Keratinocyte (primary cell): ENCODE measurements around the gene WASF1.

Experiments used
- EZH2 ChIP-seq: IDR thresholded peaks from one replicate; pipeline ENCODE4 v1.6.1; 2012; ENCODE audit warnings: inconsistent platforms, mild to moderate bottlenecking, low read length, moderate library complexity
- TF ChIP-seq, protein P1 (sequence below), 3 experiments: IDR thresholded peaks in 1 of 3; conservative IDR thresholded peaks in 1 of 3; optimal IDR thresholded peaks in 1 of 3; 2 replicates in 2 of 3; 3 replicates in 1 of 3; pipeline versions ENCODE3 to v1.5.1; 2011; ENCODE audit warnings: low read length in 3 of 3, mild to moderate bottlenecking in 3 of 3, moderate library complexity in 2 of 3, control low read depth in 1 of 3, inconsistent platforms in 1 of 3; ENCODE audit not compliant: insufficient read depth in 2 of 3; ENCODE audit errors: extremely low read depth in 1 of 3

DNA sequence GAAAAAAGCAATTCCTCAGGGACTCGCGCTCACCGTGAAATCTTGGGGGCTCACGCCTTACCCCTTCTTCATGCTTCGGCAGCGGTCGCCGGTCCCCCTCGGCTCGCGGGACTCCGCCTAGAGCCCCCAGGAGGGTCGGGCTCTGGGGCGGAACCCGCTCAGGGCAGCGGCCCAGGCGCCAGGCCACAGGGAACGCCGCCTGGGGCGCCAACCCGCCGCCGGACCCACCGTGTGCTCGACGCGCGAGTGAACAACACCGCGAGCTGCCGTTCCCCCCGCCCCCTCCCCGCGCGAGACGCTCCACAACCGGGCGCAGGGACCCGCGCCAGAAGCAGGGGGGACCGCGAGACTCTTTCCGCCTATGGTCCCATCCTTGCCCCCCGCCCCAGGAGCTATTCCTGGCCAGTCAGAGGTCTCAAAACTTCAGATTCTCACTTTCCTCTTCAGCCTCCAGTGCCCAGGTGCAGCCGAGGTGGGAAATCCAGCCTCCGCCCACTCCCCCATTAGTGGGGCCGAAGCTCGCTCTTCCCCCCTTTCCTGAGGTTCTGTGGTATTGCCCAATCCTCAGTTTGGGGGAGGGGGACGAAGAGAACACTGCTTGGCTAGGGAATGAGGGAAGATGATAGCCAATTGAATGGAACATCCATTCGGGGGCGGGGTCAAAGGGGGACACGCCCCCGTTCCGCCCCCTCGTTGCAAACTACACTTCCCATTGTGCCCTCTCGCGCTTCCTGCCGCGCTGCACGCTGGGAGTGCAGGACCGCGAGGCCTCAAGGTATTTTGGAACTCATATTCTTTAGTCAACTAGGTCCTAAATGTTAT, at the start of gene WASF1:
- TF ChIP-seq, protein P1, sequence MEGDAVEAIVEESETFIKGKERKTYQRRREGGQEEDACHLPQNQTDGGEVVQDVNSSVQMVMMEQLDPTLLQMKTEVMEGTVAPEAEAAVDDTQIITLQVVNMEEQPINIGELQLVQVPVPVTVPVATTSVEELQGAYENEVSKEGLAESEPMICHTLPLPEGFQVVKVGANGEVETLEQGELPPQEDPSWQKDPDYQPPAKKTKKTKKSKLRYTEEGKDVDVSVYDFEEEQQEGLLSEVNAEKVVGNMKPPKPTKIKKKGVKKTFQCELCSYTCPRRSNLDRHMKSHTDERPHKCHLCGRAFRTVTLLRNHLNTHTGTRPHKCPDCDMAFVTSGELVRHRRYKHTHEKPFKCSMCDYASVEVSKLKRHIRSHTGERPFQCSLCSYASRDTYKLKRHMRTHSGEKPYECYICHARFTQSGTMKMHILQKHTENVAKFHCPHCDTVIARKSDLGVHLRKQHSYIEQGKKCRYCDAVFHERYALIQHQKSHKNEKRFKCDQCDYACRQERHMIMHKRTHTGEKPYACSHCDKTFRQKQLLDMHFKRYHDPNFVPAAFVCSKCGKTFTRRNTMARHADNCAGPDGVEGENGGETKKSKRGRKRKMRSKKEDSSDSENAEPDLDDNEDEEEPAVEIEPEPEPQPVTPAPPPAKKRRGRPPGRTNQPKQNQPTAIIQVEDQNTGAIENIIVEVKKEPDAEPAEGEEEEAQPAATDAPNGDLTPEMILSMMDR (optimal IDR thresholded peaks at IDR 0.05 in 1 of 3, IDR thresholded peaks at IDR 0.05 in 1 of 3, conservative IDR thresholded peaks at IDR 0.05 in 1 of 3; ENCODE audit: extremely low read depth in 1 of 3, insufficient read depth in 2 of 3, low read length in 3 of 3) = no peak
- TF ChIP-seq EZH2 = no peak
